Stimulated activated CD8-positive, alpha-beta memory T cell treated with anti-CD3 and anti-CD28 coated beads, Interleukin-7, amount 100 ng/mL, for 1 hour (primary cell): ENCODE results near the gene FNDC1.
"Not testable (repeated sequence)": the region's sequence is repeated elsewhere in the genome, so short reads cannot be mapped to it uniquely, and the experiment has no call there.

Experiments used
- DNase-seq, 2 donors: peaks; one replicate each; pipeline ENCODE4 v3.0.0-alpha.2; 2020; ENCODE audit warnings: low read depth in 2 of 2

Gene FNDC1

GRCh38 chr6:159256128-159256527, 86.9 kb downstream of the FNDC1 start:
- no peak for DNase-seq

DNA sequence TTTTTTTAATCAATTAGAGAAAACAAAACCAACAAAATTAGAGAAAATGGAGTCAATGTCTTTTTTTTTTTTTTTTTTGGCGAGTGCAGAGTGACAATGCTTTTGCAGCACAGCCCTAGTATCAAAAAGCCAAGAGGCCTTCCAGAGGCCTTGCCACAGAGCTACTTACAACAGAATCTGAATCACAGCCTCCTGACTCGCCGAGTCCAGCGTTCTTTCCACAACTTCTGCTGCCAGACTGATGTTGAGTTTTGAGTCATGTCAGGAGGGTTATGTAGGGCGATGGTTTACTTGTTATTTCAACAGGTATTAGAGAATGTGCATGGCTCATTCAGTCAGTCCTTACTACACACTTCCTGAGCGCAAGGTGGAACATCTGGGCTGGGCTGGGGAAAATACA, 88.6 kb downstream of the FNDC1 start:
- no peak for DNase-seq

- no peak for DNase-seq
Measured at GRCh38 chr6:159259441-159260125, 90.4 kb downstream of the FNDC1 start.

DNA sequence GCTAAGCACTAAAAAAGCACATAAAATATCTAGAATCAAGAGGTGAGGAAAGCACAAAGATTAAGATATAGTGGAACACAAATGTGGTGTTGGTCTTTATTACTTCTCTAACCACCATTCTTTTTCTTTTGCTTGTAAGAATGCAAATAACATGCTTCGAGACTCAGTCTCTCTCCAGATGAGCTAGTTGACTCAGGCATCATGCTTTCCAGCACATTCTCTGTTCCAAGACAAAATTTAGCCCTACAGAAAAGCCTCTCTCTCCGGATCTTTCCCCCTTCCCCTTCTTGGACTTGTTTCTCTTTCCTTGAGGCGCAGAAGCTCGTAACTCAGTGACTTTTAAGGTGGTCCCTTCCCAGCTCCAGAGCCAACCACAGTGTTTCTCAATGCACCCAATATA, 91.0 kb downstream of the FNDC1 start:
- DNase-seq = no peak

DNA sequence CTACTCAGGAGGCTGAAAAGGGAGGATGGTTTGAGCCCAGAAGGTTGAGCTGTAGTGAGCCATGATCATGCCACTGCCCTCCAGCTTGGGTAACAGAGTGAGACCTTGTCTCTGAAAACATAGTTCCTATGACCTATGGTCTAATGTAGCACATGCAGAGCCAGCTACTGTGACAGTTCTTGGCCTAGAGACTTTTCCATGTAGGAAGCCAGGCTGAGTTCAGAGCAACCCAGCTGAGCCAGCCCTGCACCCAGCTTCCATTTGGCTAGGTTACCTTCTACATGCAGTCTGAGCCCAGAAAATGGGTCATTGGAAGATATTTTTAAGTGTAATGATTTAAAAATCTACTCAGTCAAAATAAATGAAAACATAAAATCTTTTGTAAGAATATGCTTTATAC, 92.8 kb downstream of the FNDC1 start:
- DNase-seq = no peak

DNA sequence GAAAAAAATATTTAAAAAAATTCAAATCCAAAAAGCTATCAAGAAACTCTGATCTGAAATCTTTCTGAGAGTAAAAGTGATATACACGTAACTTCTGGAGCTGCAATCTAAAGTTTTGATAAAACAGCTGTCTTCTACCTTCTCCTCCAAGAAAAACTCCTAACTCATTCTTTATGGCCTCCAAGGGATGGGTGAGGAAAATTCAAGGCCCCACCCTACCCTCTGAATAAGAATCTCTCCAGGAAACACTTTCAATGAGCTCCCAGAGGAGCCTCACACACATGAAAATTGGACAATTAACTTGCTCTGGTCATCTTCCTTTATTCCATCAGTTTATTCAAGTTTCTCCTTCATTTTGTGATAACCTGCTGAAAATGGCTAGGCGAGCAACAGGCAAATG, 93.4 kb downstream of the FNDC1 start:
- DNase-seq = no peak

GRCh38 chr6:159267165-159267564, 98.0 kb downstream of the FNDC1 start:
- DNase-seq = no peak

GRCh38 chr6:159268511-159268910, 99.3 kb downstream of the FNDC1 start:
- DNase-seq = no peak

GRCh38 chr6:159271257-159271656, 102.1 kb downstream of the FNDC1 start:
- no peak for DNase-seq

- no peak for DNase-seq
Measured at GRCh38 chr6:159278626-159279025, 109.4 kb downstream of the FNDC1 start.

GRCh38 chr6:159279790-159280277, 110.6 kb downstream of the FNDC1 start:
- no peak for DNase-seq

GRCh38 chr6:159282421-159282820, 113.2 kb downstream of the FNDC1 start:
- DNase-seq = no peak

DNA sequence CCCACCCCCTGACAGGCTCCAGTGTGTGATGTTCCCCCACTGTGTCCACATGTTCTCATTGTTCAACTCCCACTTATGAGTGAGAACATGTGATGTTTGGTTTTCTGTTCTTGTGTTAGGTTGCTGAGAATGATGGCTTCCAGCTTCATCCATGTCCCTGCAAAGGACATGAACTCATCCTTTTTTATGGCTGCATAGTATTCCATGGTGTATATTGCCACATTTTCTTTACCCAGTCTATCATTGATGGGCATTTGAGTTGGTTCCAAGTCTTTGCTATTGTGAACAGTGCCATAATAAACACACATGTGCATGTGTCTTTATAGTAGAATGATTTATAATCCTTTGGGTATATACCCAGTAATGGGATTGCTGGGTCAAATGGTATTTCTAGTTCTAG, 115.5 kb downstream of the FNDC1 start:
- DNase-seq = not testable (repeated sequence)

- no peak for DNase-seq
Measured at GRCh38 chr6:159298840-159299239, 129.6 kb downstream of the FNDC1 start.

- no peak for DNase-seq
Measured at GRCh38 chr6:159299566-159299965, 130.4 kb downstream of the FNDC1 start.

- no peak for DNase-seq
Measured at GRCh38 chr6:159301277-159301676, 132.1 kb downstream of the FNDC1 start.

DNA sequence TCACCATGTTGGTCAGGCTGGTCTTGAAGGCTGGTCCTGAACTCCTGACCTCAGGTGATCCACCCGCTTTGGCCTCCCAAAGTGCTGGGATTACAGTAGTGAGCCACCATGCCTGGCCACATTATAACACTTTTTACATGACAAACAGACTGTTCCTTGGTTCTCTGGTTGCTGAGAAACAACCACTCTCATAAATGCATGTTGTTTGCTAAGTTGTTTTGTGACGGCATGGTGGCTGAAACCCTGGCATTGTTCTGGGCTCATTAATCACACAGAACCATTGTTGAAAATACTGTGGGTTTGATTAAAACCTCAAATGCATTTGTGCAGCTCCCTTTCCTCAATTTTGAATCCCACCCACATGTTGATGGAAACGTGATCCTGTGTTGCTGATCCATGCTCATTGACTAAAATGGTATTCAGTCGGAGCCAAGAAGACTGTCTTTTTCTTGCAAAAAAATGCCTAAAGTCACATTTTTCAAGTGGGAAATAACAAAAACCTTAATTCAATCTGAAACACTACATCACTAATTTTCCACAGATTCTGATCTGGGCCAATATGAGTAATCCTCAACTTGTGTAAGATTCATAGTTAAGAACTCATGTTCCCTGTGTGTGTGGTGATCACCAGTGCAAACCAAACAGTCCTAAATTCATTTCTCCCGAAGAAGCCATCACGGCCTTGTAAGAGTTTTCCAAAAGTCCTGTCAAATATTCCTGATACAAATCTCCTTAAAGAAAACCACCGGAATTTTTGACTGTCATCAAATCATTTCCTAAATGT, 132.8 kb downstream of the FNDC1 start:
- no peak for DNase-seq

- DNase-seq = no peak
Measured at GRCh38 chr6:159302594-159302992, 133.4 kb downstream of the FNDC1 start.

DNA sequence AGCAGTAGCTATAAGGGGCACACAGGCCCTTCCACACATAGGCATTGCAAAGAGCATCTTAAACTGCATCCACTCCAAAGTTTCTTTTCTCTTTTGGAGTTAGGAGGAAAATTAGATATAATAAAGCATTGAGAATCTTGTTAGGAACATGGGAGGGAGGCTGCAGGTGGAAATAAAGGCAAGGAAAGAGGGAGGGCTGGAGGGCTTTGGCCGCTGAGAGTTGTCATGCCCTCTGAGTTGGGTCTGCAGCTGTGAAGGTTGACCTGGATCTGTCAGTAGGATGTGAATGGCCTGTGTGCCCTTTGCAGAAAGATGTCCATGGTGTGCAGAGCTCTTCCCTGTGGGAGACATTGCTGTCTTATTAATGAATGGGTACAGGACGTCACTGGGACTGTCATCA, 134.0 kb downstream of the FNDC1 start:
- no peak for DNase-seq

GRCh38 chr6:159303784-159304183, 134.6 kb downstream of the FNDC1 start:
- no peak for DNase-seq

DNA sequence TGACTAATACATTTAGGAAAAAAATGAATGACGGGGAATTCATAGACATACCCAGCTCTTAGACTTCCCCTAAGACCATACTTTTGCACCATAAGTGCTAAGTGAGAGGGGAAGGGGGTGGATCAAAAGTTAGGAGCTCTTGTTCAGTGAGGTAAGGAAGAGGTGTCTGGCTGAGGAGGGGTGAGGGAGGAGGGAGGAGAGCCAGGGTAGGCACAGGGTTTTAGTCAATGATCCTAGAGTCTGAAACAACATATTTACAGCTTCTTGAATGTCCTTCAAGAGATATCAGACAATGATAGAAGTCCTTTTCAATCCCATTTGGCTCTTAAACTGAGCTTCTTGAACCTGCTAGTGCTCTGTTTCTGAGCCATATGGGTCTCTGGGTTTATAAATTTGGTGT, 135.4 kb downstream of the FNDC1 start:
- DNase-seq = no peak

- no peak for DNase-seq
Measured at GRCh38 chr6:159305159-159305558, 136.0 kb downstream of the FNDC1 start.

DNA sequence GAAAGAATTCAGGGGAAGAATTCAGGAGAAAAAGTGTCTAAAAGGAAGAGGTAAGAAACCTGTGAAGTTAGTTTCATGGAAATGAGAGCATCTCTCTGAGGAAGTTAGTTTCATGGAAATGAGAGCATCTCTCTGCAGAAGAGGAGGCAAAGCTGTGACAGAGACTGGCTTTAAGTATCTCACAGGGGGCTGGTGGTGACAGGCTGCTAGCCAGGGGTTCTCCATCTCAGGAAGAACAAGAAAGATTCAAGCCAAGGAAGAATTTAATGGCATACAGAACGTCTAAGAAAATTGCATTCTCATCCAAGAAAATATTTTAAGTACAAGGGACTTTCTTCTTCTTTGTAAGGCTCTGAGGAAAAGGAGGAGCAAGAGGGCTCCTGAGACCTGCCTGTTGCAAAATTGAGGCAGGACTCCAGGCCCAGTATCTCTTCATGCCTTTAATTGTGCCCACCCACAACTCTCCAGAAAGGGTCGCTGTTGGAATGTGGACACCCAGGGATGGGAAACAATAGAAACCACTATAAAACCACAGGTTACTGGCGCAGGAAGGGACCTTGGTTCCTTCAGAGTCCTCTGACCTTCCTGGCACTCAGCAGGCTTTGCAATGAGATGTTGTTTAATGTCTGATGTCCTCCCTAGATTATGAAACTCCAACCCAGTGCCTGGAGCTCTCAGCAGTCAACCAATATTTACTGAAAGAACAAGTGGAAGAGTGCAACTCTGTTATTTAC, 136.8 kb downstream of the FNDC1 start:
- no peak for DNase-seq
